ENCODE results near the gene PPHLN1. TPM values are rescaled to one million over a fixed set of nuclear protein-coding genes. Genes with fewer than 3 reads are reported as not detected.

PPHLN1 gene
- total RNA-seq, 4 donors from 2014 or later, result 42.7 to 57.1 (median 53.2) TPM

- no peak for DNase-seq (ENCODE audit: low spot score)
- TF ChIP-seq CTCF (IDR thresholded peaks at IDR 0.05), result no peak
- no peak for ATAC-seq (ENCODE audit: low FRiP score)
These were observed 42.2 kb upstream of the PPHLN1 start for GRCh38 chr12:42283739-42284138.

DNA sequence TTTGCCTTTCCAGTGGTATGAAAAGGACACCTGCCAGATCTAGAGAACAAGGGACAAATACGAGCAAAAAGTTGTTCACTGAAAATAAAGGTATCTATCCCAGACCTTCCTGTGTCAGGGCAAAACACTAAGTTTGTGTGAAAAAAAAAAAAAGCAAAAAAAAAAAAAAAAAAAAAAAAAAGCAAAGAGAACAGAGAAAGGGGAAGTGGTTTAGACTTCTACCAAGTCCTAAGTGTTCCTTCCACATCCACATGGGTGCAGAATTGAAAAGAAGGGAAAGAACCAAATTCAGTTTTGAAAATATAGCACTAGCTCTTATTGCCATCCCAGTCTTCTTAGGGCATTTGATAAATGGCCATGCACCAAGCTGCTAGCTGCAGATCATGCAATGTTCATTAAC lies 41.8 kb upstream of the PPHLN1 start:
- DNase-seq (ENCODE audit: low spot score), result no peak
- no peak for TF ChIP-seq CTCF (IDR thresholded peaks at IDR 0.05)
- no peak for ATAC-seq (ENCODE audit: low FRiP score)

DNA sequence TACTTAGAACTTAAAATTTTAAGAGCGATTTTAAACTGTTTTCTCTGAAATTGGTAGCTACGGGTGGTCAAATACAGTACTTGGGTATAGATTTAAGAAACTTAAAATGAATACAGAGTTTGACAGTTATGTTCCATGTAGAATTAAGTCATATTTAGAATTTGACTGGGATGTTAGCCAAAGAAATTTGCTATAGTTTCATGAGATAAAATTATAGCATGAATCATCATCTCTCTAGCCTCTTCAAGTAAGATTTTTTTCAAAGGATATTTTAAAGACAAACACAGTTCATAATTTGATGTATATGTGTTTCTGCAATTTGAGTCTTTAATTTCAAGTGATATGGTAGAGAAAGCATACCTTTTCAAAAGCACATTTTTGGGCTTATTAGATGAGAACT lies 41.1 kb upstream of the PPHLN1 start:
- no peak for DNase-seq (ENCODE audit: low spot score)
- TF ChIP-seq CTCF (IDR thresholded peaks at IDR 0.05), result no peak
- no peak for ATAC-seq (ENCODE audit: low FRiP score)

GRCh38 chr12:42285431-42285830 lies 40.5 kb upstream of the PPHLN1 start:
- ATAC-seq (ENCODE audit: low FRiP score), result no peak
- DNase-seq (ENCODE audit: low spot score), result no peak
- no peak for TF ChIP-seq CTCF (IDR thresholded peaks at IDR 0.05)

DNA sequence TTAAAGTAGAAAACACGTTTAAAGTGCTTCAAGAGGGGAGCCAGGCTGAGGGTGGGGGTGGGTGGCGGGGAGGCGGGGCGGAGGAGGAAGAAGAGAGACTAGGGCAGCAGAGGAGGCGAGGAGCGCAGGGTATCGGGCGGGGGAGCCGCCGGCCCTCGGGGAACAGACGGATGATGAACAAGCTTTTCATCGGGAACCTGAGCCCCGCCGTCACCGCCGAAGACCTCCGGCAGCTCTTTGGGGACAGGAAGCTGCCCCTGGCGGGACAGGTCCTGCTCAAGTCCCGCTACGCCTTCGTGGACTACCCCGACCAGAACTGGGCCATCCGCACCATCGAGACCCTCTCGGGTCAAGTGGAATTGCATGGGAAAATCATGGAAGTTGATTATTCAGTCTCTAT lies 39.2 kb upstream of the PPHLN1 start:
- TF ChIP-seq CTCF (IDR thresholded peaks at IDR 0.05), result no peak
- ATAC-seq (ENCODE audit: low FRiP score), result no peak
- DNase-seq (ENCODE audit: low spot score), result no peak

- DNase-seq (ENCODE audit: low spot score) (no peak), ATAC-seq (ENCODE audit: low FRiP score) (no peak)
- no peak for TF ChIP-seq CTCF (IDR thresholded peaks at IDR 0.05)
These were observed 37.4 kb upstream of the PPHLN1 start for GRCh38 chr12:42288544-42288943.

- DNase-seq (ENCODE audit: low spot score), result no peak
- no peak for ATAC-seq (ENCODE audit: low FRiP score)
- no peak for TF ChIP-seq CTCF (IDR thresholded peaks at IDR 0.05)
These were observed 34.3 kb upstream of the PPHLN1 start for GRCh38 chr12:42291680-42292079.

All from omental fat pad (tissue), 4 donors.